ENCODE data around the gene ZBTB9.

- no peak for TF ChIP-seq CTCF (IDR thresholded peaks at IDR 0.05; ENCODE audit: low read length)
- TF ChIP-seq EZH2 (IDR thresholded peaks at IDR 0.05; ENCODE audit: borderline replicate concordance, low read length): no peak
These were observed 3.9 kb upstream of the ZBTB9 start for GRCh38 chr6:33450434-33450833.

Measured in OCI-LY1 (cell line).